Activated T-cell treated with anti-CD3 and anti-CD28 coated beads, Interleukin-2, amount 50 U/mL, for 48 hours (primary cell): ENCODE results near the gene VPS37D.
"Not testable (repeated sequence)": the region's sequence is repeated elsewhere in the genome, so short reads cannot be mapped to it uniquely, and the experiment has no call there.

ENCODE experiments used
- DNase-seq, 2 experiments: peaks; one replicate each; pipeline ENCODE4 v3.0.0-alpha.2; 2020

The VPS37D gene

GRCh38 chr7:73646785-73647724 lies 20.6 kb upstream of the VPS37D start:
- DNase-seq, result no peak

DNA sequence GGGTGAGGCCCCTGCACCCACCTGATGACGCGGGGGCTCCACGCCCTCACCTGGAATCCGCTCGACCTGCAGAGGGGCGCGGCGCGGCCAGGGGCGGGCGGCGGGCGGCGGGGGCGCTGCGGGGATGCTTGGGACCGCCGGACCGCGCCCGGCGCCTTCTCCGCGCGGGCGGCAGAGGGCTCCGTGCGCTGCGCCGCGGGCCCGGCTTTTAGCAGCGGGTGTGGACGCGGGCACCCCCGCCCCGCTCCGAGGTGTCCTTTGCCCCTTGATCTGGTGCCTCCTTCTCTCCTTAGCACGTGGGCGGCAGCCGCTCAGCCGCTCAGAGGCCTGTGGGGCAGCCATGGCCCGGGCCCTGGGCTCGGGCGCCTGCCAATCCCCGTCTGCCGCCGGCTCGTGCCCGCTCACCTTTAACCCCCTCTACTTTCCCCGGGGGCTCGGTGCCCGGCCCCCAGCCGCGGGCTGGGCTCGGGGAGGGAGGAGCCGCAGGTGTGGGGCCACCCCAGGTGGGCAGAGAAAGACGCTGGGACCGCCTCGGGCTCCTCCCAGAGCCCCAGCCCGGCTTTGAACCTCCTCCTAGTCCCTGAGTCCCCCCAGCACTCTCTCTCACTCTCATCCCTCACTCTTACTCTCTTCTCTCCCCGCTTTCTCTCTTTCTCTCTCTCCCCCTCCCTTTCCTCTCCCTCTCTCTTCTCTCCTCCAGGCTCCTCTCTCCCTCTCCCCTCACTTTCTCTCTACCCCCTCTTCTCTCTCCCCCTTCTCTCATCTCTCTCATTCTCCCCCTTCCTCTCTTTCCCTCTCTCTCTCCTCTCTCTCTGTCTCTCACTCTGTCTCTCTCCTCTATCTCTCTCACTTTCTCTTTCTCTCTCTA lies 19.7 kb upstream of the VPS37D start:
- peak in 1 of 2 experiments; percentile 49 for DNase-seq

DNA sequence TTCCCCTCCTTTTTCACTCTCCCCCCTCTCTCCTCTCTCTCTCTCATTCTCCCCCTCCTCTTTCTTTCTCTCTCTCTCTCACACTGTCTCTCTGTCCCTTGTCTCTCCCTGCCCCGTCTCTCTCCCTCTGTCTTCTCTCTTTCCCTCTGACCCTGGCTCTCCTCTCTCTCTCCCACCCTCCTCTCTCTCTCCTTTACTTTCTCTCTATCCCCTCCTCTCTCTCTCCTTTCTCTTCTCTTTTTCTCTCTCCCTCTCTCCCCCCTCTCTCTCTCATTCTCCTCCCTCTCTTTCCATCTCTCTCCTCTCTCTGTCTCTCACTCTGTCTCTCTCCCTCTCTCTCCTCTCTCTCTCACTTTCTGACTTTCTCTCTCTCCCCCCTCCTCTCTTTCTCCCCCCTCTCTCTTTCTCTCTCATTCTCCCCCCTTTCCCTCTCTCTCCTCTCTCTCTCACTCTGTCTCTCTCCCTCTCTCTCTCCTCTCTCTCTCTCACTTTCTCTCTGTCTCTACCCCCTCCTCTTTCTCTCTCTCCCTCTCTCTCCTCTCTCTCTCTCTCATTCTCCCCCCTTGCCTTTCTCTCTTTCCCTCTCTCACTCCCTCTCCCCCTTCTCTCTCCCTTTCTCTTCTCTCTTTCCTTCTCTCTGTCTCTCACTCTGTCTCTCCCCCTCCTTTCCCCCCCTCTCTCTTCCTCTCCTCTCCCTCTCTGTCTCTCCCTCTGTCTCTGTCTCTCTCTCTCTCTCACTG lies 18.9 kb upstream of the VPS37D start:
- DNase-seq, result no peak

GRCh38 chr7:73649576-73649975 lies 18.1 kb upstream of the VPS37D start:
- no peak for DNase-seq

DNA sequence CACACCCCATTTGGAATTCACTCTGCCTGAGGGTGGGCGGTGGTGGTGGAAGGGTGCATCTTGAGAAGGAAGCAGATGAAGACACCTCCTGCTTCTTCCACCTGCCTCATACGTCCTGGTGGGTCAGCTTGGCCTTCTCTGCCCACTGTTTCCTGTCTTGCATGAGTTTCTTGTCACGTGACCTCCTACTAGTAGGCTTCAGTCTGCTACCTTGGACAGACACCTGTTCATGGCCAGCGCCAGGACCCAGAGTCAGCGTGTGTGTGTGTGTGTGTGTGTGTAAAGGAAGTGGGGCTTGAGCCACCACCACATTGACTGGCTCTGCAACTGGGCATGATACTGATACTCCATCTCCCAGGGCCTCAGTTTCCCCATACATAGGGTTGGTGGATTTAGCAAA lies 17.1 kb upstream of the VPS37D start:
- DNase-seq, result no peak

DNA sequence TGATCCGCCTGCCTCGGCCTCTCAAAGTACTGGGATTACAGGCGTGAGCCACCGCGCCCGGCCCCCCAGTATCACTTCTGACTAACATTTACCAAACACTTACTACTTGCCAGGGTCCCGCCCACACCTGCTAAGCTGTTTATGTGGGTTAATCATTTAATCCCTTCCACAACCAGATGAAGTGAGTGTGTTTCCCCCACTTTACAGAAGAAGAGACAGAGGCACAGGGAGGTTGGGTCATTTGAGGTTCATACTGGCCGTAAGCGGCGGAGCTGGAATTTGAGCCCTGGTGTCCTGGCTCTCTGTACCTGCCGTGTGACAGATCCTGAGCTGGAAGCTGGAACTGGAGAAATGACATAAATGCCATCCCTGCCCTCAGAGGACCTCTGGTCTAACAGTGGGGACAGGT lies 15.1 kb upstream of the VPS37D start:
- DNase-seq, result peak in 1 of 2 experiments; percentile 34

DNA sequence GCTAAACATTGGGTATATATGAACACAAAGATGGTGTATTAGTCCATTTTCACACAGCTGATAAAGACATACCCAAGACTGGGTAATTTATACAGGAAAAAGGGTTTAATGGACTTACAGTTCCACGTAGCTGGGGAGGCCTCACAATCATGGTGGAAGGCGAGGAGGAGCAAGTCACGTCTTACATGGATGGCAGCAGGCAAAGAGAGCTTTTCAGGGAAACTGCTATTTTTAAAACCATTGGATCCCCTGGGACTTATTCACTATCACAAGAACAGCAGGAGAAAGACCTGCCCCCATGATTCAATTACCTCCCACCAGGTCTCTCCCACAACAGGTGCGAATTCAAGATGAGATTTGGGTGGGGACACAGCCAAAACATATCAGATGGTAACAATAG lies 12.3 kb upstream of the VPS37D start:
- not testable (repeated sequence) for DNase-seq

- DNase-seq, result no peak
Measured at GRCh38 chr7:73659983-73660382, 7.6 kb upstream of the VPS37D start.

- not testable (repeated sequence) for DNase-seq
Measured at GRCh38 chr7:73660594-73660993, 7.0 kb upstream of the VPS37D start.

- no peak for DNase-seq
Measured at GRCh38 chr7:73663033-73663432, 4.6 kb upstream of the VPS37D start.

- DNase-seq, result no peak
Measured at GRCh38 chr7:73668103-73668885, 663 bp downstream of the VPS37D start.

DNA sequence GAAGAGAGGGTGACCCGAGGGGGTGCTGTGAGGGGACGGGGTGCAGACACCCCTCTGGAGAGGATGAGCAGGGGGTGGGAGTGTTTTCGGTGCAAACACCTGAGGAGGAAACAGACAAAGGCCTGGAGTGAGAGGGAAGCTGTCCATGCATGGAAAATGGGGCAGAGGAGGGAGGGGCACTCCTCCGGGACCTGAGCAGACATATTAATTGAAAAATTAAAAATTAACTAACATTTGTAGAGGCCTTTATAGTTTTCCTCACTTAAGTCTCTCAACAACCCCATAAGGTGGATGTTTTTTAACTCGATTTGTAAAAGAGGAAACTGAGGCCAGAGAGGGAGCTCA lies 1.2 kb downstream of the VPS37D start:
- DNase-seq, result no peak

DNA sequence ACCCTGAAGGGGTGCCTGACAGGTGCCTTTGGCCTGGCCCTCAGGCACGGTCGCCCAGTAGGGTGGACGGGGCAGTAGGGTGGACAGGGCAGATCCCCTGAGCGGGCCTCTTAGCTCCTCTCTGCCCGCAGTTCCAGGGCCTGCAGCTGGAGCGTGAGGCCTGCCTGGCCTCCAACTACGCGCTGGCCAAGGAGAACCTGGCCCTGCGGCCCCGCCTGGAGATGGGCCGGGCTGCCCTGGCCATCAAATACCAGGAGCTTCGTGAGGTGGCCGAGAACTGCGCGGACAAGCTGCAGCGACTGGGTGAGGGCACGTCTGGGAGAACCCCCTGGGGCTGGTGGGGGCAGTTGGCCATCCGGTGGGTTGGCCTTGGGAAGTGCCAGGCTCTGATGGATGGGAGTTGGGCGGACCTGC lies 1.7 kb downstream of the VPS37D start:
- DNase-seq, result no peak

DNA sequence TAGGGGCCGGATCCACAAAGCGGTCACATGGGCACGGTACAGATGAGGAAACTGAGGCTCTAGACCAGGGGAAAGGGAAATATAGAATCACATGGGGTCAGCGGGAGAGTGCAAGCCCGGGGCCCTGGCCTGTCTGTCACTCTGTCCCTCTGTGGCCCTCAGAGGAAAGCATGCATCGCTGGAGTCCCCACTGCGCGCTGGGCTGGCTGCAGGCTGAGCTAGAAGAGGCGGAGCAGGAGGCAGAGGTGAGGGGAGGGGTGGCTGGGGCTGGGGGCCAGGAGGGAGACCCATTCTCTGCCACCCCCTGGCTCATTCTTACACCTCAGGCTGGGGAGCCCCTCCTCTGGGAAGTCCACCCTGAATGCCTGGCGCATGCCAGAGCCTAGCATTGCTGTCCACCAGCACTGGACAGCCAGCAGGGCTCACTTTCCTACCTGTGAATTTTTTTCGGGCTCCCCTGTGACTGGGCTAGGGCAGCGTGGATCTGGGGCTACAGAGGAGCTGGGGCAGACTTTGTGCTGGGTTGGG lies 2.3 kb downstream of the VPS37D start:
- DNase-seq, result no peak

- no peak for DNase-seq
Measured at GRCh38 chr7:73671322-73671661, 3.7 kb downstream of the VPS37D start.

DNA sequence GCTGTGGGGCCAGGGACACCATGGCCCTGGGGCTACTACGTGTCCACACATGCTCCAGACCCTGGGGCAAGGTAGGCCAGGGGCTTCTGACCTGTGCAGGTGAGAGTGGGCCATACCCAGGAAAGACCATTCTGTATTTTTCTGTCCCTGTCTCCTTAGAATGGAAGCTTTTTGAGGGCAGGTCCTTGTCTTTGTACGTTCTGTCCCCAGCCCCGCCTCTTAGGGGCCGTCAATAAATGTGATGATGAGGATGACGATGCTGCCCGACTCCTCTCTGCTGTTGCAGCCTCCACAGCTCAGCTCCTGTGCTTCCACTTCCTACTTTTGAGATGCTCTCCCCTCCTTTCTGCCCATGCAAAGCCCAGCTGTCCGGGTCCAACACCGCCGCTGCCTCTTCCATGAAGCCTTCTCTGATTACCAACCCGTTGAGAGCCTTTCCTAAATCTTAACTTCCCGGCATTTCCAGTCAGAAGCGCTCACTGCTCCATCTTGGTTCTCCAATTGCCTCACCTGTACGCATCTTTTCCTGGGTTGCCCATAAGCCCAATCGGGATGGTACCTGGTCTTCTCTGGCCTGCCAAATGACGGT lies 4.3 kb downstream of the VPS37D start:
- no peak for DNase-seq

GRCh38 chr7:73674468-73675124 lies 7.0 kb downstream of the VPS37D start:
- no peak for DNase-seq

DNA sequence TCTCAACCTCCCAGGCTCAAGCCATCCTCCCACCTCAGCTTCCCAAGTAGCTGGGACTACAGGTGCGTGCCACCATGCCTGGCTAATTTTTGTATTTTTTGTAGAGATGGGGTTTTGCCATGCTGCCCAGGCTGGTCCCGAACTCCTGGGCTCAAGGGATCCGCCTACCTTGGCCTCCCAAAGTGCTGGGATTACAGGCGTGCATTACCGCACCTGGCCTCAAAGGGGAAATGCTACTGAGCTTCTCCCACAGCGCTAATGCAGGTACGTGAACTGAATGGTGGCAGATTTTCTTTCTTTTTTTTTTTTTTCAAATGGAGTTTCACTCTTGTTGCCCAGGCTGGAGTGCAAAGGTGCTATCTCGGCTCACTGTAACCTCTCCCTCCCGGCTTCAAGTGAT lies 8.4 kb downstream of the VPS37D start:
- DNase-seq, result not testable (repeated sequence)

GRCh38 chr7:73678862-73679261 lies 11.2 kb downstream of the VPS37D start:
- DNase-seq, result no peak

- DNase-seq, result no peak
Measured at GRCh38 chr7:73679709-73680108, 12.1 kb downstream of the VPS37D start.

DNA sequence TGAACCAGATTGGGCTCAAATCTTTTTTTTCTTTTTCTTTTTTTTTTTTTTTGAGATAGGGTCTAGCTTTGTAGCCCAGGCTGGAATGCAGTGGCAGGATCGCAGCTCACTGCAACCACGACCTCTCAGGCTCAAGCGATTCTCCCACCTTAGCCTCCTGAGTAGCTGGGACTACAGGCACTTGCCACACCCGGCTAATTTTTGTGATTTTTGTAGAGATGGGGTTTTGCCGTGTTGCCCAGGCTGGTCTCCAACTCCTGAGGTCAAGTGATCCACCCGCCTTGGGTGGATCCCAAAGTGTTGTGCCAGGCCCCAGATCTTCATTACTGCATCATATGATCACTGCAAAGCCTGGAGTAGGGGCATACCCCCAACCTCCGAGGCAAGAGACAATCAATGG lies 12.9 kb downstream of the VPS37D start:
- DNase-seq, result no peak
